Measurements from ENCODE around the gene NUAK1. TPM values are rescaled to one million over a fixed set of nuclear protein-coding genes. Genes with fewer than 3 reads are reported as not detected.

Gene NUAK1
- total RNA-seq, 4 donors from 2014 or later: 13.8 to 38.6 (median 22.8) TPM

GRCh38 chr12:106084759-106085158 lies 54.0 kb downstream of the NUAK1 start:
- TF ChIP-seq, protein P1, sequence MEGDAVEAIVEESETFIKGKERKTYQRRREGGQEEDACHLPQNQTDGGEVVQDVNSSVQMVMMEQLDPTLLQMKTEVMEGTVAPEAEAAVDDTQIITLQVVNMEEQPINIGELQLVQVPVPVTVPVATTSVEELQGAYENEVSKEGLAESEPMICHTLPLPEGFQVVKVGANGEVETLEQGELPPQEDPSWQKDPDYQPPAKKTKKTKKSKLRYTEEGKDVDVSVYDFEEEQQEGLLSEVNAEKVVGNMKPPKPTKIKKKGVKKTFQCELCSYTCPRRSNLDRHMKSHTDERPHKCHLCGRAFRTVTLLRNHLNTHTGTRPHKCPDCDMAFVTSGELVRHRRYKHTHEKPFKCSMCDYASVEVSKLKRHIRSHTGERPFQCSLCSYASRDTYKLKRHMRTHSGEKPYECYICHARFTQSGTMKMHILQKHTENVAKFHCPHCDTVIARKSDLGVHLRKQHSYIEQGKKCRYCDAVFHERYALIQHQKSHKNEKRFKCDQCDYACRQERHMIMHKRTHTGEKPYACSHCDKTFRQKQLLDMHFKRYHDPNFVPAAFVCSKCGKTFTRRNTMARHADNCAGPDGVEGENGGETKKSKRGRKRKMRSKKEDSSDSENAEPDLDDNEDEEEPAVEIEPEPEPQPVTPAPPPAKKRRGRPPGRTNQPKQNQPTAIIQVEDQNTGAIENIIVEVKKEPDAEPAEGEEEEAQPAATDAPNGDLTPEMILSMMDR (IDR thresholded peaks at IDR 0.05; ENCODE audit: low read depth): no peak

DNA sequence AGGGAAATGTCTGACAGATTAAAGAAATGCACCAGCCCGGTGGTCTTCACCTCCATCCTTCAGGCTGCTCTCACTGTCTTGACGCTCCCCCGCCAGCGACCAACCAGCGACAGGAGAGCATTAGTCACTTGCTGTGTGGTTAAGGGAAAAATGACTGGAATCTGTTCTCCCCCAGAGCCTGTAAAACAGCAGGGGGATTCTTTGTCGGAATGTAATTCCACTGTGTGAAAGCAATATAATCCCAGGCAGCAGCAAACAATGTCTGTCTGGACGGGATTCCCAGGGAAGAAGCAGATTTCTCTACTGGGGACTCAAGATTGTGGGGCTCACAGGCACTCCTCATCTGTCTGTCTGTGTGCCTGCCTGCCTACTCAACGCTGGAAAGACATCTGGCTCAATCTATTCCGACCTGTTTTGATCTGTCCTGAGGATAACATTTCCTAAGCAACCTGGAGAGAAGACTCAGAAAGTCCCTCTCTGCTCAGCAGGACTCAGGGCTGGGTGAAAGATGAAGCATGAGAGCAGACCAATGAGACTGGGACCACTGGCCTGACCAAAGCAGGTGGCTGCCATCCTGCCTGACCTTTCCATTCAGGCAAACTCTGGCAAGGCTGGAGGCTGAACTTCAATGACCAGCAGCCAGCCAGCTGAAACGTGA lies 54.6 kb downstream of the NUAK1 start:
- TF ChIP-seq, protein P1 (IDR thresholded peaks at IDR 0.05; ENCODE audit: low read depth): no peak

GRCh38 chr12:106082216-106083175 lies 56.3 kb downstream of the NUAK1 start:
- TF ChIP-seq, protein P1 (IDR thresholded peaks at IDR 0.05; ENCODE audit: low read depth): no peak

- TF ChIP-seq, protein P1 (IDR thresholded peaks at IDR 0.05; ENCODE audit: low read depth): no peak
These were observed 57.1 kb downstream of the NUAK1 start for GRCh38 chr12:106081606-106082005.

GRCh38 chr12:106080791-106081170 lies 58.0 kb downstream of the NUAK1 start:
- TF ChIP-seq, protein P1 (IDR thresholded peaks at IDR 0.05; ENCODE audit: low read depth): no peak

GRCh38 chr12:106080041-106080790 lies 58.5 kb downstream of the NUAK1 start:
- TF ChIP-seq, protein P1 (IDR thresholded peaks at IDR 0.05; ENCODE audit: low read depth): no peak

All from subcutaneous adipose tissue (tissue), 4 donors.